Pulmonary artery endothelial cell (primary cell): ENCODE data around the gene TPD52L2. TPM values are rescaled to one million over a fixed set of nuclear protein-coding genes. Genes with fewer than 3 reads are reported as not detected.

Experiments used
- DNase-seq: peaks from one replicate; pipeline ENCODE4 v3.0.0-alpha.2; 2011; ENCODE audit warnings: low read depth, low spot score
- total RNA-seq: library from RNA; depleted of rRNA; stranded (reverse); fragments of >200 nt; gene quantifications from 2 replicates; pipeline ENCODE4 v1.2.3, GENCODE V29; 2014

TPD52L2 gene
- total RNA-seq, 1 donor from 2014 or later = 139 TPM

DNA sequence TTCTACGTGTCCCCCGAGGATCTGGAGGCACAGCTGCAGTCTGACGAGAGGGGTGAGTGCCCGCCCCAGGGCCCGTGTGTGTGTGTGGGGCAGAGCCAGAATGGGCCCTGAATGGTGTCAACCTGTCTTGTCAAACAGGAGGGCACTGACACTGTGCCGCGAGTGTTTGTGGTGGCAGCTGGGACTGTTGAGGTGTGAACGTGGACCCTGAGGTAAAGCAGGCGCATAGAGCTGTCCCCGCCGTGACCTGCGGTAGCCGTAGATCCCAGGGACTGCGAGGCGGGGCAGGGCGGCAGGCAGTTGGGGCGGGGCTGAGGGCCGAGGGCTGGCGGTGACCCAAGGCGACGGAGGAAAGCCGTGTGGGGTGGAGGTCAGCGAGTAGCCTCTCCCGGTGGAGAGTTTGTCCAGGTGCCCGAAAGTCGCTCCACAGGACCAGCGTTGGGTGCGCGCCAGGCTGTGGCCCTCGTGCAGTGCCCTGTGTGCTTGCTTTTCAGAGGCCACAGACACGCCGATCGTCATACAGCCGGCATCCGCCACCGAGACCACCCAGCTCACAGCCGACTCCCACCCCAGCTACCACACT is 66.0 kb downstream of the TPD52L2 start:
- no peak for DNase-seq

DNA sequence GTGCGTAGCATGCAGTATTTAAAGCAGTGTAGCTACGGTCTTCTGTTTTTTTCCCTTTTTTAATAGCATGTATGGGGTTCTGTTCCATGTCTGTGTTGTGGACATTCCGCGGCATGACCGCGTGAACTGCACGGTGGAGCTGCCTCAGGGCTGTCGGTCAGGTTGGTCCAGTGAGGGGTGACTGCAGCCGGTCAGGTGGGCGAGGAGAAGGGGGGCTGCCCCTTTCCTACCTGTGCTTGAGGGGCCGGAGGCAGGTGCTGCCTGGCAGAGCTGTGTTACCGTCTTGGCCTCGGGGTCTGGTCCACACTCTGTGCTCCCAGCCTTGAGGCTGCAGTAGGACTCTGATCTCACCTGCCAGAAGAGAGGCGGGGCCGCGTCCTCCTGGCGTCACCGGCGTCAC is 66.7 kb downstream of the TPD52L2 start:
- no peak for DNase-seq

DNA sequence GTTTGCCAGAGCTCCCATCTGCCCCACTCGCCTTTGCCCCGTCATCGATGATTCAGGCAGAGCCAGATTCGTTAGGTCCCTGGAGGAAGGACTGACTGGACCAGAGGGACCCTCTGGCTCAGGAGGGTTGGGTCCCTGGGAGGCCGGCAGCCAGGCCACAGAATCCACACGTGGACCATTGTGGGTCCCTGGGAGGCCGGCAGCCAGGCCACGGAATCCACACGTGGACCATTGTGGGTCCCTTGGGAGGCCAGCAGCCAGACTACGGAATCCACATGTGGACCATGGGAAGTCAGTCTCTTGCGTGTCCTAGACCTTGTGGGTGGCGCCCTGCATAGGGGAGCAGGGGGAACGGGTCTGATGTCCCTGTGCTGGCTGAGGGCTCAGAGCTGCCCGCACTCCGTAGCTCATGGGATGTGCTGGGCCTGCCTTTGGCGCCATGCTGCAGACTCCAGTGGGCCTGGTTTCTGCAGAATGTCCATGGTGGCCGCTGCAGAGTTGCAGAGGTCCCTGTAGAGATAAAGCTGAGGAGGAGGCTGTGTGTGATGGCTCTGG is 67.6 kb downstream of the TPD52L2 start:
- no peak for DNase-seq

DNA sequence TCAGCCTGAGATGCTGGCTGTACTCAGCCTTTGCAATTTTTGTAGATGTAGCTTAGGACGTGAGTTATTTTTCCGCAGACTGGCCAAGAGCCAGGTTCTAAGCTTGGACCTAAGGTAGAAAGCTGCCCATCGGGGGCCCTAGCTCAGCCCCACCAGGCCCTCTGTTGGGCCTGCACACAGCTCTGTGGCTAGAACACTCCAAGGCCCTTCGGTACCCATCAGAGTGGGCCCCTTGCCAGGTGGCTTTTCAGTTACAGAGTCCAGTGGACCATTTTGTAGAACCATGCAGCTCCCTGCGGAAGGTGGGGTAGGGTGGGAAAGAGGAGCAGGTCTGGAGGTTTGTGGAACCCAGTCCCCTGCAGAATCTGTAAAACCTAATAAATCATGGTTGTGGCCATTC is 68.6 kb downstream of the TPD52L2 start:
- no peak for DNase-seq

DNA sequence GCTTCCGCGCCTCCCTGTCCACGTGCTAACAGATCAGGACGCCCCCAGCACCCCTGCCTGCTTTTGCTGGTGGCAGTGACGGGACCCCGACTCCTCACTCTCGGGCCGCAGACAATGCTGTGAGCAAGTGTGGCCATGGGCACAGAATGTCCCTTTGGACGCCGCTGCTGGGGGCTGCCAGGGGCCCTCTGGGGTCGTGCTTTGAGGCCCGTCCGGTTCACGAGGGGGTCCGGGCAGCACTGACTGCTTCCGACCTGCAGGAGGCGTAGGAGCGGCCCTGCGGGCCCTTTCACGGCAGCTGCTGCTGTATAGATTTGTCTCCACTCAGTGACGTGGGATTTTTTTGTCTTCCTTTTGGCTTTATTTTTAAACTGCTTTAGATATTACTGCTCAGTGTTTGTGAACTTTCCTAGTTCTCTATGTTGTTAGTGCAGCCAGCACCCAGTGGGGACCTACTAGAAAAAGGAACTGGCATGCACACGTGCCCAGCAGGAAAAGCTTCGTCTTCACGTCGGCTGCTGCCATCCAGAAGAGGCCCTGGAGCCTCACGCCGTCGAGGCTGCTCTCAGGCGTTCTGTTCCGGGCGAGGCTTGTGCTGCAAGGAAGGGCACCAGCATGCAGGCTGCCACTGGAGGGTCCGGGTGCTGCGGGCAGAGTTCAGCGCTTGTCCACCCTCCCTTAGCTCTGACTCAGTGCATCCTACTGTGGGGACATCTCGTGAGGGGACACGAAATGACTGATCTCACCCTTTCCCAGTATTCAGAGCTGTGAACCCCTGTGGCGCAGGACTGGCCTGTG is 69.4 kb downstream of the TPD52L2 start:
- no peak for DNase-seq

DNA sequence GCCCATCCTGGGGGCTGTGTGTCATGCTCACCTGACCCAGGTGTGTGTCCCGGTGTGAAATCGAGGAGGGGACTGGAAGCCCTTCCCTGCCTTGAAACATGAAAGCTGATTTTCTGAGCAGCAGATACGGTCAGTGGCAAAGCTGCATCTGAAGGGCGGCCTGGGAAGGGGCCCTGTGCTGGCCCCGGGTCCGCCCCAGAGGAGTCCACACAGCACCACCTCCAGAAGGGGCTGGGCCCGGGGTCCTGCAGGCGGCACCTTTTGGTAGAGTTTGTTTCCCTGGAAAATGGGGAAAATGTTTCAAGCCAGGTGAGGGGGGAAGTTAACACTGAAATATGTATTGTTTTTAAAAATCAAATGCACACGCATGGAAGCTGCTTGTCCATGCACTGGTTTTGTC is 70.4 kb downstream of the TPD52L2 start:
- no peak for DNase-seq

DNA sequence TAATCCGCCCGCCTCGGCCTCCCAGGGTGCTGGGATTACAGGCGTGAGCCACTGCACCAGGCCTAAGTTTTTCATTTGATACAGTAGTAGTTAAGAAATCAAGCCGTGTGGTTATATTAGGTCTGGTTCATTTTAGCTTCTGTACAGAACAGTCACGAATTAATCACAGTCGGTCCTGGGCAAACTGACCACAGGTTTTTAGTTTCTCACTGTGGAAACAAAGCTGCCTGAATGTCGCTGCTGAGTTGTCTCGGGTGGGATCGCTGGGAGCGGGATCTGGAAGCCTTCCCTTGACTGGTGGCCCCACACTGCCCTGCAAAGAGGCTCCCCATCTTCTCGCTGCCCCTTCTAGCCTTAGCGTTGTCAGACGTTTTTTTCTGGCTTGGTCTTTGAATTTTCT is 72.5 kb downstream of the TPD52L2 start:
- no peak for DNase-seq

DNA sequence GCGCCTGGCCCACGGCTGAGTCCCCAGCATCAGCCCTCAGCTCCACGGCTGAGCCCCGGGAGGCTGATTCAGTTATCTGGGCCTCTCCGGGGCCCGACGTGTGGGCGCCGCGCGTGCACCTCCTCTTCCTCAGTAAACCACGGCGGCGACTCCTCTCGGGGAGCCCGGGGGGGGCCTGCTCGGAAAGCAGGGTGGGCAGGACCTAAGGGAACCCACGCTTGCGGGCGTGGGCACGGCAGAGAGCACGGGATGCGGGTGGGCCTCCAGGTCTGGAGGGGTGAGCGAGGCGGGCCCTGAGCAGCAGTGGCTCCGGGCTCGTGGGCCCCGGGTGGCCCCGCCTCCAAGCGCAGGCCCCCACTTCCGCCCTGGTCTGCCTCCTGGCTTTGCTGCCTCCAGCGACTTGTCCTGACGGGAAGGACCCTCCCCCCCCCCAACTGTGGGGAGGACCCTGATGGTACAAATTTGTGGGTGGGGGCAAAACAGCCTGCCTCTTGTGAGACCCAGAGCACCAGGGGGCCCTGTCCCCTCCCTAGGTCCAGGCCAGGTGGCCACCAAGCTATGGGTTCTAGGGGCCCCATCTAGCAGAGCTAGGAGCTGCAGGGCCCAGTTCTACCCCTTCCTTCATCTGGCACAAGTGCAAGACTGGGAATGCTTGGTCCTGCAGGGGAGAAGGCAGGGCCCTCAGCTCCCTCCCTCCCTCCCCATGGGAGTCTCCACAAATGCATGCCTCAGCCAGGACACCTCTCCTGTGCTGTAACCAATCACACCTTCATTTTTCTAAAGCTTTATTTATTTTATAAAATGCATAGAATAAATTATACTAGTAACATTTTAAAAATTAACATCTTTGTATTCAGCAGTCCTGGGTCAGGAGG is 74.2 kb downstream of the TPD52L2 start:
- DNase-seq = no peak

DNA sequence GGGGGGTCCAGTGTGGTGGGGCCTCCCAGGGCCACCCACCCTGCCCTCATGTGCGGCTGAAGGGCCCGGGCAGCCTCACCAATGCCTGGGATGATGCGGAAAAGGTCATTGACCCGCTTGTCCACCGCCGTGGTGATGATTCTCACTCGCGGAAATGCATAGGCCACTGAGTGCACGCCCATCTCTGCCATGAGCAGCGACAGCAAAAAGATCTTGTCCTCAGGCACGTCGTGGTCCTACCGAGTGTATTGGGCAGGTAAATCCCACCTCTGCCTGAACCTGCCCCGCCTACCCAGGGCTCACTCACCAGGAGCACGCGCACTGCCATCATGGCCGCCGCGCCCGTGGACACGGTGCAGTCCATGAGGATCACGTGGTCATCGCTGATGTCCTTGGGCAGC is 75.0 kb downstream of the TPD52L2 start:
- DNase-seq = no peak

DNA sequence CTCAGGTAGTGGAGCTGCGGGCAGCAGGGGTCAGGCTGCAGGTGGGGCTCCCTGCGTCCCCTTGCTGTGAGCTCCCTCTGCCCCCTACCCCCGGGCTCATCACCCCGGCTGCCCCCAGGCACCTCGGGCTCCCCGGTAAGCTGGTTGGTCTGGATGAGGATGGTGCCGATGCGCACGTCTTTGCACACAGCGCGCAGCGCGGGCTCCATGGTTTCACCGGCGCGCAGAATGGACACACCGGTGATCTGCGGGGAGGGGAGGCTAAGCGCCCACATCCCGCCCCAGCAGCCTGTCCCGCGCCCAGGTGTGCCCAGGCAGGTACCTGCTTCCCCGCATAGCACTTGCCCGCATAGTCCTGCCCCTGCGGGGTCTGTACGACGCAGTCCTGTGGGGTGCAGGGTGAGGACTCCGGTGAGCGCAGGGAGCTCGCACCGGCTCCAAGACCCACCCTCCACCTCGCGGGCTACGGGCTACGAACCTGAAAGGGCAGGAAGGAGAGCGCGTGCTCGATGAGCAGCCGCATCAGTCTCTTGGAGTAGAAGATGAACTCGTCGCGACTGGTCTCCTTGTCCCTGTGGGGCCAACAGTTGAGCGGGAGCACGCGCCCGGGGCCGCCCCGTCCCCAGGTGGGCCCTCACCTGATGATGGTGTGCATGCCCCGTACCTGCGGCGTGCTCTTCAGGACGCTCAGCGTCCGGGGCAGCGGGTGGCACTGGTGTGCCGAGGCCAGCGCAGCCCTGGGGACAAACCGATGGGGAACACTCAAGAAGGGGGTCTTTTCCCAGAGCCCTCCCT is 75.6 kb downstream of the TPD52L2 start:
- no peak for DNase-seq

Other genes starting within 250 kb of the TPD52L2 start
- 10.0 and 10.5 TPM in 2 replicates for gene GMEB2, start 238.2 kb upstream of the TPD52L2 start, total RNA-seq
- 3.1 and 7.2 TPM in 2 replicates for gene STMN3, start 211.8 kb upstream of the TPD52L2 start, total RNA-seq
- gene RTEL1, start 207.0 kb upstream of the TPD52L2 start, total RNA-seq = 16.8 and 21.4 TPM in 2 replicates
- 37.0 and 118 TPM in 2 replicates for gene TNFRSF6B, start 168.6 kb upstream of the TPD52L2 start, total RNA-seq
- gene ARFRP1, start 157.3 kb upstream of the TPD52L2 start, total RNA-seq = 37.7 and 49.0 TPM in 2 replicates
- gene ZGPAT, start 157.2 kb upstream of the TPD52L2 start, total RNA-seq = 21.2 and 30.6 TPM in 2 replicates
- gene LIME1, start 128.6 kb upstream of the TPD52L2 start, total RNA-seq = 1.6 and 2.8 TPM in 2 replicates
- gene SLC2A4RG, start 125.5 kb upstream of the TPD52L2 start, total RNA-seq = 14.1 and 14.5 TPM in 2 replicates
- gene ZBTB46, start 34.0 kb upstream of the TPD52L2 start, total RNA-seq = 7.2 and 13.0 TPM in 2 replicates
- not detected in 2 replicates for gene ABHD16B, start 3.8 kb upstream of the TPD52L2 start, total RNA-seq
- gene DNAJC5, start 29.9 kb downstream of the TPD52L2 start, total RNA-seq = 106 and 113 TPM in 2 replicates
- gene UCKL1, start 91.1 kb downstream of the TPD52L2 start, total RNA-seq = 28.9 and 30.4 TPM in 2 replicates
- gene ZNF512B, start 104.7 kb downstream of the TPD52L2 start, total RNA-seq = 11.7 and 13.1 TPM in 2 replicates
- gene SAMD10, start 114.4 kb downstream of the TPD52L2 start, total RNA-seq = 1.5 and 2.5 TPM in 2 replicates
- 71.7 and 83.0 TPM in 2 replicates for gene PRPF6, start 115.9 kb downstream of the TPD52L2 start, total RNA-seq
- gene C20orf204, start 170.9 kb downstream of the TPD52L2 start, total RNA-seq = 1.7 and 1.9 TPM in 2 replicates
- gene SOX18, start 184.4 kb downstream of the TPD52L2 start, total RNA-seq = 11.1 and 27.3 TPM in 2 replicates
- gene TCEA2, start 197.9 kb downstream of the TPD52L2 start, total RNA-seq = 18.0 and 27.8 TPM in 2 replicates
- 19.1 and 22.2 TPM in 2 replicates for gene RGS19, start 214.2 kb downstream of the TPD52L2 start, total RNA-seq
- 2.0 and 2.6 TPM in 2 replicates for gene OPRL1, start 214.8 kb downstream of the TPD52L2 start, total RNA-seq
- gene LKAAEAR1, start 219.1 kb downstream of the TPD52L2 start, total RNA-seq = not detected in 2 replicates
- gene NPBWR2, start 242.3 kb downstream of the TPD52L2 start, total RNA-seq = not detected in 2 replicates